HG03457 (cell line): ENCODE data around the gene TEAD3.

Experiments used
- ATAC-seq: cut with Tn5 transposase; IDR thresholded peaks from one replicate; pipeline ENCODE4 v1.9.1; 2021; ENCODE audit warnings: moderate number of reproducible peaks; ENCODE audit not compliant: unreplicated experiment

Gene TEAD3

GRCh38 chr6:35427435-35427834 lies 69.4 kb downstream of the TEAD3 start:
- no peak for ATAC-seq

GRCh38 chr6:35426074-35426473 lies 70.8 kb downstream of the TEAD3 start:
- no peak for ATAC-seq

- ATAC-seq, result no peak
Measured at GRCh38 chr6:35425284-35425683, 71.6 kb downstream of the TEAD3 start.
